GM15510 (cell line): ENCODE measurements around the gene TAS2R19.
"Not testable (repeated sequence)": the region's sequence is repeated elsewhere in the genome, so short reads cannot be mapped to it uniquely, and the experiment has no call there.

Experiments
- POLR2A ChIP-seq: IDR thresholded peaks from 3 replicates; pipeline ENCODE4 v1.6.1; 2011; ENCODE audit warnings: borderline replicate concordance; ENCODE audit not compliant: insufficient read length; ENCODE audit errors: extremely low read depth

Gene TAS2R19, protein sequence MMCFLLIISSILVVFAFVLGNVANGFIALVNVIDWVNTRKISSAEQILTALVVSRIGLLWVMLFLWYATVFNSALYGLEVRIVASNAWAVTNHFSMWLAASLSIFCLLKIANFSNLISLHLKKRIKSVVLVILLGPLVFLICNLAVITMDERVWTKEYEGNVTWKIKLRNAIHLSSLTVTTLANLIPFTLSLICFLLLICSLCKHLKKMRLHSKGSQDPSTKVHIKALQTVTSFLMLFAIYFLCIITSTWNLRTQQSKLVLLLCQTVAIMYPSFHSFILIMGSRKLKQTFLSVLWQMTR

DNA sequence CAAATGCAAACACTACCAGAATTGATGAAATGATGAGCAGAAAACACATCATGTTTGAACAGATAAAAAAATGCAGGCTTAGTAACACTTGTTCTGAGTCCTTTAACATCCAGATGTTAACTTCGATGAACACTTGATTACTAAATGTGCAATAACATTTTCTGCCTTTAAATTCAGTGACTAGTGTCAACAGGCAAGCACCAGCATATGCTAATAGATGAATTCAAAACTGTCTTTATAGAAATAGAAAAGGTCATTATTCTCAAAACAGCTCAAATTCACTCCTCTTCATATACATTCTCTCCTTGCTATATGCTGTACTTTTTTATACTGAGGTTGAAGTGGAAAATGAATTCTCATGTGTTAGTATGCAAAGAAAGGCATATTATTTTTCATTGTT is at the start of gene TAS2R19:
Gene TAS2R19 (minus strand): TSS at position 101 of the 400 bp plus-strand sequence. CDS start 49 bp downstream, at position 52.
- no peak for TF ChIP-seq POLR2A

GRCh38 chr12:11071414-11071813 is 49.0 kb upstream of the TAS2R19 start:
- TF ChIP-seq POLR2A: no peak

GRCh38 chr12:11070999-11071398 is 48.6 kb upstream of the TAS2R19 start:
- TF ChIP-seq POLR2A: no peak

GRCh38 chr12:11069854-11070365 is 47.5 kb upstream of the TAS2R19 start:
- TF ChIP-seq POLR2A: no peak

- TF ChIP-seq POLR2A: no peak
These were observed 45.1 kb upstream of the TAS2R19 start for GRCh38 chr12:11067514-11067913.

DNA sequence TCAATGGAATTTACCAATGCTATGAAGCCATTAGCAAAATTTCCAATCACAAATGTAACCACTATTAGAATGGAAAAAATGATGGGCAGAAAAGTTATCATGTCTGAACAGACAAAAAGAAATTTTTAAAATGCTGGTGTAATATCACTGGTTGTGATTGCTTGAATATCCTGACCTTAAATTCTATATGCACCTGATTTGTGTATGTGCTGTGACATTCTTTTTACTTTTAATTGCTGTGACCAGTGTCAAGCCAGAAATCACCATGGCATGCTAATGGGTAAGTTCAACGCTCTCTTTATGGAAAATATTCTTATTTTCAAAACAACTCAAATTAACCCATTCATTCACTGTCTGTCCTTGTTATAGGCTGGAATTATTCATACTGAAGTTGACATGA is 39.8 kb upstream of the TAS2R19 start, which contains the start of gene TAS2R46:
Gene TAS2R46 (minus strand): TSS at position 101 of the 400 bp plus-strand sequence. CDS start 0 bp downstream, at position 101.
- not testable (repeated sequence) for TF ChIP-seq POLR2A

GRCh38 chr12:11059784-11060183 is 37.4 kb upstream of the TAS2R19 start:
- TF ChIP-seq POLR2A: no peak

- no peak for TF ChIP-seq POLR2A
These were observed 36.6 kb upstream of the TAS2R19 start for GRCh38 chr12:11059041-11059440.

GRCh38 chr12:11055306-11055705 is 32.9 kb upstream of the TAS2R19 start:
- TF ChIP-seq POLR2A: no peak

DNA sequence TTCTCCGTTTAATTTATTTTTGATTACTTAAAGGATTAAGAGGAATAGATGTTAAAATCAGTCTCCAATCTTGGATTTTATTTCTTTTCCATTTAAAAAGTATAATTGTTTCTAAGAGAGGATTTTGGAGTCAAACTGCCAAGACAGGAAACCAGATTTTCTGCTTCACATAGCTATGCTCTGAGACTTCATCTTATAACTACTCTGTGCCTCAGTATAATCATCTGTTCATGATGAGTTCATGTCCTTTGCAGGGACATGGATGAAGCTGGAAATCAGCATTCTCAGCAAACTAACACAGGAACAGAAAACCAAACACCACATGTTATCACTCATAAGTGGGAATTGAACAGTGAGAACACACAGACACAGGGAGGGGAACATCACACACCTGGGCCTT is 17.7 kb upstream of the TAS2R19 start:
- TF ChIP-seq POLR2A: no peak

GRCh38 chr12:11039171-11039570 is 16.8 kb upstream of the TAS2R19 start:
- no peak for TF ChIP-seq POLR2A

DNA sequence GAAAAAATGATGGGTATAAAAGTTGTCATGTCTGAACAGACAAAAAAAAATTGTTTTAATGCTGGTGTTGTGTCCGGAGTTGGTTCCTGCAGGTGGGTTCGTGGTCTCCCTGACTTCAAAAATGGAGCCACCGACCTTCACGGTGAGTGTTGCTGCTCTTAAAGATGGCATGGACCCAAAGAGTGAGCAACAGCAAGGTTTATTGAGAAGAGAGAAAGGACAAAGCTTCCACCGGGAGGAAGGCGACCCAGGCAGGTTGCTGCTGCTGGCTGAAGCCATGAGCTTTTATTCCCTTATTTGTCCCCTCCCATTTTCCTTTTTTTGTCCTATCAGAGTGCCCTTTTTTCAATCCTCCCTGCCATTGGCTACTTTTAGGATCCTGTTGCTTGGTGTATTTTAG is 8.9 kb upstream of the TAS2R19 start, which contains the start of gene TAS2R31:
Gene TAS2R31 (minus strand): TSS at position 101 of the 400 bp plus-strand sequence. CDS start 72 bp downstream, at position 29.
- TF ChIP-seq POLR2A: no peak

DNA sequence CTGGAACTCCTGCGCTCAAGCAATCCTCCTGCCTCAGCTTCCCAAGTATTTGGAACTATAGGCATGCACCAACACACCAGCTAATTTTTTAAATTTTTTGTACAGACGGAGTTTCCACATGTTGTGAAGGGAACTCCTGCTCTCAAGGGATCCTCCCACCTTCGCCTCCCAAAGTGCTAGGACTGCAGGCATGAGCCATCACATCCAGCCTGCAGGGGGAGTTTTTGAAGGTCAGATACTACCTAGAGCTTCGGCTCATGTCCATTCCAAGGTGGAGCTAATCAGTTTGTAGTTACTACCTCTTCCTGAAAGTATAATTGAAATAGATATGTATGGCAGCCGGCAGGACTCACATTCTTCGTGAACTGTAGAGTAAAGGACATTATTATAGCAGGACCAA is 3.7 kb upstream of the TAS2R19 start:
- TF ChIP-seq POLR2A: no peak

GRCh38 chr12:11023387-11023786 is 967 bp upstream of the TAS2R19 start:
- no peak for TF ChIP-seq POLR2A

DNA sequence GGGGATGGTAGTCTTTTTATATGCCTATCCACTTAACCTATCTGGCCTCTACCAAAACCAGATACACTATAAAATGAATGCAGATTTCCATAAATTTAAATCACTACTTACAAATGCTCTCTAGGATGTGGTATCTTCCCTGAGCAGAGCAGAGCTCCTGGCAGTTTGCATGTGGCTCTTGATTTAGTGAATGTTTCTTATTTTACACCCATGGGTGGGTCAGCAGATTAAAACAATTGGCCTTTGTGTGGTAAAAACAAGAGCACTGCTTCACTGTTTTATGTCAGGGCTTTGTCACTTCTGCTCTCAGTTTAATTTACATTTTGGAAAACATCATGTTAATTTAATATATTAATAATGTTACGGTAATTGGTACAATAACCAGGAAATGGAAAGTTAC is 5.5 kb downstream of the TAS2R19 start:
- TF ChIP-seq POLR2A: no peak
